Fibroblast of villous mesenchyme (primary cell): ENCODE results near the gene ACKR3. TPM values are rescaled to one million over a fixed set of nuclear protein-coding genes. Genes with fewer than 3 reads are reported as not detected.

Source experiments
- DNase-seq: peaks from one replicate; pipeline ENCODE4 v3.0.0-alpha.2; 2010; ENCODE audit warnings: low read depth
- H3K4me3 ChIP-seq: 2 replicates; pipeline ENCODE4 v1.5.1; 2011; ENCODE audit warnings: low read depth, mild to moderate bottlenecking, low read length
- CTCF ChIP-seq: IDR thresholded peaks from 2 replicates; pipeline ENCODE4 v1.5.1; 2012; ENCODE audit warnings: low read depth, mild to moderate bottlenecking, low read length; ENCODE audit not compliant: insufficient read depth
- total RNA-seq: library from RNA; depleted of rRNA; stranded (reverse); fragments of >200 nt; gene quantifications from 2 replicates; pipeline ENCODE4 v1.2.3, GENCODE V29; 2012

Gene ACKR3
- total RNA-seq, 1 donor = not detected

GRCh38 chr2:236588932-236589592 lies 19.4 kb downstream of the ACKR3 start:
- DNase-seq = no peak
- no peak overlapping the region for H3K4me3 ChIP-seq

GRCh38 chr2:236590846-236591245 lies 21.2 kb downstream of the ACKR3 start:
- no peak for DNase-seq
- TF ChIP-seq CTCF = no peak
- H3K4me3 ChIP-seq = no peak overlapping the region

More at GRCh38 chr2:236588932-236589592, 19.4 kb downstream of the ACKR3 start:
- TF ChIP-seq CTCF = no peak

- DNase-seq = peak; percentile 11
- H3K4me3 ChIP-seq = no peak overlapping the region
- TF ChIP-seq CTCF = no peak
Measured at GRCh38 chr2:236592821-236593220, 23.2 kb downstream of the ACKR3 start.

GRCh38 chr2:236593531-236593930 lies 23.9 kb downstream of the ACKR3 start:
- TF ChIP-seq CTCF = no peak
- no peak for DNase-seq
- no peak overlapping the region for H3K4me3 ChIP-seq

DNA sequence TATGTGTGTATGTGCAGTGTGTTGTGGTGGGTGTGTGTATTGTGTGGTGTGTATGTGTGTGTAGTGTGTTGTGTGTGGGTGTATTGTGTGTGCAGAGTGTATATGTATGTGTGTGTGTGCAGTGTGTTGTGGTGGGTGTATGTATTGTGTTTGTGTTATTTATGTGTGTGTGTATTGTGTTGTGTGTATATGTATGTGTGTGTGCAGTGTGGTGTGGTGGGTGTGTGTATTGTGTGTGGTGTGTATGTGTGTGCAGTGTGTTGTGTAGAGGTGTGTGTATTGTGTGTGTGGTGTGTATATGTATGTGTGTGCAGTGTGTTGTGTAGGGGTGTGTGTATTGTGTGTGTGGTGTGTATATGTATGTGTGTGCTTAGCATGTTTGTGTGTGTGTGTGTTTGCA lies 24.3 kb downstream of the ACKR3 start:
- no peak for TF ChIP-seq CTCF
- DNase-seq = no peak
- H3K4me3 ChIP-seq = no peak overlapping the region

- no peak overlapping the region for H3K4me3 ChIP-seq
- no peak for TF ChIP-seq CTCF
- no peak for DNase-seq
Measured at GRCh38 chr2:236597629-236598028, 28.0 kb downstream of the ACKR3 start.

- H3K4me3 ChIP-seq = no peak overlapping the region
- DNase-seq = no peak
- TF ChIP-seq CTCF = no peak
Measured at GRCh38 chr2:236599059-236599458, 29.4 kb downstream of the ACKR3 start.
